Peyer's patch (tissue), 4 donors: ENCODE data around the gene MBD3L3. TPM values are rescaled to one million over a fixed set of nuclear protein-coding genes. Genes with fewer than 3 reads are reported as not detected.

Source experiments
- DNase-seq, 3 donors: peaks; one replicate each; pipeline ENCODE4 v3.0.0-alpha.2; 2017 to 2019
- H3K27ac ChIP-seq, 4 donors: fragments of 200-600 bp; sonication (generic); one replicate each; pipeline ENCODE4 v1.5.1; 2016 to 2019
- H3K27me3 ChIP-seq, 2 donors: fragments of 200-600 bp; sonication (generic); one replicate each; pipeline ENCODE4 v1.5.1; 2019
- H3K36me3 ChIP-seq, 3 donors: fragments of 200-600 bp; sonication (generic); one replicate each; pipeline ENCODE4 v1.5.1; 2016 to 2019
- H3K4me1 ChIP-seq, 4 donors: fragments of 200-600 bp; sonication (generic); one replicate each; pipeline ENCODE4 v1.5.1; 2016 to 2019
- H3K4me3 ChIP-seq, 4 donors: fragments of 200-600 bp; sonication (generic); 1 replicate in 3 of 4; 2 replicates in 1 of 4; pipeline ENCODE4 v1.5.1; 2016 to 2019; ENCODE audit warnings: mild to moderate bottlenecking in 1 of 4
- H3K9me3 ChIP-seq, 4 donors: fragments of 200-600 bp; sonication (generic); one replicate each; pipeline ENCODE4 v1.5.1; 2016 to 2019; ENCODE audit warnings: mild to moderate bottlenecking in 1 of 4
- POLR2A ChIP-seq, 2 donors: fragments of 450-650 bp; IDR thresholded peaks; one replicate each; pipeline ENCODE4 v1.5.1; 2017; ENCODE audit warnings: antibody characterized with exemption in 2 of 2, mild to moderate bottlenecking in 2 of 2, moderate library complexity in 2 of 2
- total RNA-seq, 4 donors: library from RNA; depleted of rRNA; stranded (reverse); fragments of >200 nt; gene quantifications; one replicate each; pipeline ENCODE4 v1.1.0, GENCODE V29; 2016
- TF ChIP-seq, protein P1 (sequence below), 6 experiments: fragments of 450-650 bp in 4 of 6; fragments of 200-600 bp in 2 of 6; sonication (generic) in 1 of 6; IDR thresholded peaks; one replicate each; pipeline ENCODE4 v1.5.1; 2017 to 2019; ENCODE audit warnings: antibody characterized with exemption in 6 of 6, mild to moderate bottlenecking in 3 of 6, moderate library complexity in 1 of 6

The MBD3L3 gene
- total RNA-seq, 4 donors from 2014 or later, result not detected

DNA sequence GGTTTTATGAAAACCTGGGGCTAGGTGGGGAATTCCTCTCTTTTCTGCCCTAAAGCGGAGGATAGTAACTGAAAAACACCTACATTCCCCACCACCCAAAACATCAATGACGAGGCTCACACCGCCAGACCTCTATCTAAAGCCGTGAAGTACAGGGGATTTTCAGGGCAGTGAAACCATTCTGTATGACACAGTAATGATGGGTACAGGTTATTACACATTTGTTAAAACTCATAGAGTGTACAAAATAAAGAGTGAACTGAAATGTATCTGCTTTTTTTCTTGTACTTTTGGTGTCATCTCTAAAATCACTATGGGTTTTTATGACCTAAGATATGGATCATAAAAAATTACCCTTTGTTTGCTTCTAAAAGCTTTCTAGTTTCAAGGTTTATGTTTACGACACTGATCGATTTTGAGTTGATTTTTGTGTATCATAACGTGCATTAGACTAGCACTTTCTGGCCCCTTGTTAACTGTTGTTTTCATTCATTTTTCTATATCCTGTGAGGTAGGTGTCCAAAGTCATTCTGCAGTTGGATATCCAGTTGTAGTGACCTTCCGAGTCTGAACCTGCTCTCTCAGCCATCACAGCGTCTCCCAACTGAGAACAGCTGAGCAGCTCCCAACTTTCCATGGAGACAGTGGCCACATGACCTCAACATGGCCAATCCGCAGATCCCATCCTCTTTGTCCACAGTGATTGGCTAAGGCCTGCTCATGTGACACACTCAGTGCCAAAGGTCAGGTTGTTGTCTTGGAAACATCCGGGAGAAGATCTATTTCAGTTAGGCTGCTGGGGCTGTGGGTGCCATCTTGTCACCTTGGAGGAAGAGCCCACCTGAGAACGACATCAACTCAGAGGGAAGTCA, 47.5 kb downstream of the MBD3L3 start:
- DNase-seq, result no peak
- no peak overlapping the region for H3K4me3 ChIP-seq
- no peaks in the 10 kb centered on the region for H3K36me3 ChIP-seq

DNA sequence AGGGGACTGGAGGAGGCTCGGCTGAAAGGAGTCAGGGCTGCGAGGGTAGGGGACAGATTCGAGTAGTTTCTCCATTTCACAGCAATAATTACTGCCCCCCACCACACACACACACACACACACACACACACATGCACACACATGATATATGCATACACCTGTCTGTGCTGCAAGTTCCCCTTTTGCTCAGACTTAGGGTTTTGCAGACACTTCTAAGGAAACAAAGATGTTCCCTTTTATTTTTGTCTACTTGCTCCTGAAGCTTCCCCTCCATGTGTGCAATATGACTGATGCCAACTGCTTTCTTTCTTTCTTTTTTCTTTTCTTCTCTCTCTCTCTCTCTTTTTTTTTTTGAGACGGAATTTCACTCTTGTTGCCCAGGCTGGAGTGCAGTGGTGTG, 50.6 kb downstream of the MBD3L3 start:
- no peaks in the 10 kb centered on the region for H3K27me3 ChIP-seq

More for the DNA sequence above, 47.5 kb downstream of the MBD3L3 start:
- TF ChIP-seq, protein P1, sequence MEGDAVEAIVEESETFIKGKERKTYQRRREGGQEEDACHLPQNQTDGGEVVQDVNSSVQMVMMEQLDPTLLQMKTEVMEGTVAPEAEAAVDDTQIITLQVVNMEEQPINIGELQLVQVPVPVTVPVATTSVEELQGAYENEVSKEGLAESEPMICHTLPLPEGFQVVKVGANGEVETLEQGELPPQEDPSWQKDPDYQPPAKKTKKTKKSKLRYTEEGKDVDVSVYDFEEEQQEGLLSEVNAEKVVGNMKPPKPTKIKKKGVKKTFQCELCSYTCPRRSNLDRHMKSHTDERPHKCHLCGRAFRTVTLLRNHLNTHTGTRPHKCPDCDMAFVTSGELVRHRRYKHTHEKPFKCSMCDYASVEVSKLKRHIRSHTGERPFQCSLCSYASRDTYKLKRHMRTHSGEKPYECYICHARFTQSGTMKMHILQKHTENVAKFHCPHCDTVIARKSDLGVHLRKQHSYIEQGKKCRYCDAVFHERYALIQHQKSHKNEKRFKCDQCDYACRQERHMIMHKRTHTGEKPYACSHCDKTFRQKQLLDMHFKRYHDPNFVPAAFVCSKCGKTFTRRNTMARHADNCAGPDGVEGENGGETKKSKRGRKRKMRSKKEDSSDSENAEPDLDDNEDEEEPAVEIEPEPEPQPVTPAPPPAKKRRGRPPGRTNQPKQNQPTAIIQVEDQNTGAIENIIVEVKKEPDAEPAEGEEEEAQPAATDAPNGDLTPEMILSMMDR (IDR thresholded peaks at IDR 0.05), result no peak
- TF ChIP-seq POLR2A (IDR thresholded peaks at IDR 0.05), result no peak
- H3K9me3 ChIP-seq, result no peaks in the 10 kb centered on the region
- no peak overlapping the region for H3K27ac ChIP-seq
- H3K27me3 ChIP-seq, result no peaks in the 10 kb centered on the region
- no peaks in the 10 kb centered on the region for H3K4me1 ChIP-seq

More for the DNA sequence above, 50.6 kb downstream of the MBD3L3 start:
- no peak for DNase-seq
- Histone ChIP-seq H3K4me1 (no peaks in the 10 kb centered on the region), H3K27ac (no peak overlapping the region), H3K9me3 (no peaks in the 10 kb centered on the region), H3K4me3 (no peak overlapping the region), H3K36me3 (no peaks in the 10 kb centered on the region)
- TF ChIP-seq, protein P1 (IDR thresholded peaks at IDR 0.05), result no peak
- TF ChIP-seq POLR2A (IDR thresholded peaks at IDR 0.05), result no peak

Other genes with a start within 250 kb of the MBD3L3 start
- gene ADGRE1, start 171.1 kb downstream of the MBD3L3 start, total RNA-seq, result 1 to 10 TPM in 1 of 4 donors, not detected in 3; 1.7 TPM
- gene MBD3L2B, start 37.2 kb downstream of the MBD3L3 start, total RNA-seq, result not detected
- not detected for gene MBD3L5, start 28.1 kb downstream of the MBD3L3 start, total RNA-seq
- not detected for gene MBD3L4, start 18.5 kb downstream of the MBD3L3 start, total RNA-seq
- not detected for gene MBD3L2, start 9.4 kb downstream of the MBD3L3 start, total RNA-seq
- 10 to 100 TPM in 3 of 4 donors, 1 to 10 TPM in 1; 9.6 to 14.9 (median 12.1) TPM for gene ZNF557, start 11.0 kb upstream of the MBD3L3 start, total RNA-seq
- 100 to 1,000 TPM; 125 to 191 (median 167) TPM for gene INSR, start 235.7 kb upstream of the MBD3L3 start, total RNA-seq